HT-29 (cell line): Measurements from ENCODE around the gene IREB2. TPM values are rescaled to one million over a fixed set of nuclear protein-coding genes. Genes with fewer than 3 reads are reported as not detected.
A peak's percentile ranks its signal among the peaks of the same experiment; 100 is the strongest.
"Not testable (repeated sequence)": the region's sequence is repeated elsewhere in the genome, so short reads cannot be mapped to it uniquely, and the experiment has no call there.

Experiments
- DNase-seq: peaks from one replicate; pipeline ENCODE4 v3.0.0-alpha.2; 2015; ENCODE audit warnings: low spot score
- total RNA-seq: library from RNA; depleted of rRNA; stranded (reverse); fragments of >200 nt; shearing (Covaris generic); gene quantifications from 2 replicates; pipeline ENCODE4 v1.2.3, GENCODE V29; 2014; rRNA removed

The IREB2 gene
- 12.2 and 13.0 TPM in 2 replicates for total RNA-seq

DNA sequence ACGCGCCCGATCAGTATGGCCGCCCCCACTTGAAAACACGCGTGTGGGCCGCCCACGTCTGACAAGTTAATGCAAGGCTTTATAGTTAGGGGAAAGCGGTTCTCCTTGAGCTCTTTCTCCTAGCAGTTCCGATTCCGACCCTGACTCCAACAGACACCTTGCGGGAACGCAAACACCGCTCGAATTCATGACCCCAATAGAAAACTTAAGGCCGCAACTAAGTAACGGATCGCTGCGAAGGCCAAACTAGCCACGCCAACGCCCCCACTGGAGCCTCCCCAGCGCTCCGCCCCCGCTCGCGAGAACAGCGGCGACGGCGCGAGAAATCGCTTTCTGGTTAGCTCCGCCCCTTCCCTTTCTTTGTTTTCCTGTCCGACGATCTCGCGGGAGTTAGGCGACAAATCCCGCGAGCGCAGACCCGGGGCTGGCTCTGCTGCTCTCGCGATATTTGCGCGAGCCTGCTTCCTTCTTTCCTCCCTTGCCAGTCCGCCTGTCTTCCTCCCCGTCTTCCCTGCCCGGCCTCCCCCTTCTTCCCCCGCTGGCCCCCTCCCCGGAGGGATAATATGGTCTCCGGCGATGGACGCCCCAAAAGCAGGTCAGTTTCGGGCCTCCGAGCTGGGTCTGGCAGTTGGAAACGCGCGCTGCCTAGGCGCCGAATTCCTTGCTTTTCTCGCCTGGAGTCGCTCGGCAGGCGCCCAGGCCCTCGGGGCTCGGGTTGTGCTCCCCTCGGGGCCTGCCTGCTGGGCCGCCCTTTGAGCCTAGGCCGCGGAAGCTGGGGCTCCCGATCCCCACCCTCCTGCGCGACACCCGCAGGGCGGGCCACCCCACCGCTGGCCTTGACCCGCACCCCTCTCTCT, at the start of gene IREB2:
IREB2 (plus strand) TSS at position 455 of the 857 bp plus-strand sequence; CDS start at position 577, 122 bp downstream.
- DNase-seq, result peak; percentile 99

DNA sequence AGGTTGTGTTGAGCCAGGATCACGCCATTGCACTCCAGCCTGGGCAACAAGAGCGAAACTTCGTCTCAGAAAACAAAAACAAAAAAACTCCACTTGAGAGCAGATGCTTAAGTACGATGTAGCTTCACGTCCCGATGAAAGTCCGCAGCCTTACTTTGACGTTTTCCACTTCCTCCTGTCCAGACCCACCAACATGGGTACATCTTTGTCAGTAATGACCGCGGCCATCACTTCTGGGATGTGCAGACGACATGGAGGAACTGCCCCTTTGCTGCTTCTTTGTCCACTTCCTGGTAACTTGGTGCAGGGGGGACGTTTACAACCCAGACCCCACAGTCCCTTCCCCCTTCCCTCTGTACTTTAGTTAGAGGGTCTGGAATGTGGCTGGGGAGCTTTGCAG, 49.2 kb upstream of the IREB2 start:
- no peak for DNase-seq

- DNase-seq, result no peak
Measured at GRCh38 chr15:78389322-78389721, 48.7 kb upstream of the IREB2 start.

GRCh38 chr15:78389738-78390137, 48.3 kb upstream of the IREB2 start:
- no peak for DNase-seq

DNA sequence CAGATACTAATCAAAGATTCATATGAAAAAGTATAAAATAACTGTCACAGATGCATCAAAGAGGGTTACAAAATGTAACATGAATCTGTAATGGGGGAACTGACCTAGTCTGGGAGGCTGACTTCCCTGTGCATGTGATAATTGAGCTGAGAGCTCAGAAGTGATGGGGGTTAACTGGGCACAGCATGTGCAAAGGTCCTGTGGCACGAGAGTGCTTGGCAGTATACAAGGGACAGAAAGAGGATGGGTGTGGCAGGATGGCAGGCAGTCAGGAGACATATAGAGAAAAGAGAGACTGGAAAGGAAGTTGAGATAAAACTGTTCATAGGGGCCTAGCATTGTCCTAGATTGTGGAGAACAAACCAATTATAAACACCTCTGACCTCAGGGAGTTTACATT, 47.8 kb upstream of the IREB2 start:
- no peak for DNase-seq

DNA sequence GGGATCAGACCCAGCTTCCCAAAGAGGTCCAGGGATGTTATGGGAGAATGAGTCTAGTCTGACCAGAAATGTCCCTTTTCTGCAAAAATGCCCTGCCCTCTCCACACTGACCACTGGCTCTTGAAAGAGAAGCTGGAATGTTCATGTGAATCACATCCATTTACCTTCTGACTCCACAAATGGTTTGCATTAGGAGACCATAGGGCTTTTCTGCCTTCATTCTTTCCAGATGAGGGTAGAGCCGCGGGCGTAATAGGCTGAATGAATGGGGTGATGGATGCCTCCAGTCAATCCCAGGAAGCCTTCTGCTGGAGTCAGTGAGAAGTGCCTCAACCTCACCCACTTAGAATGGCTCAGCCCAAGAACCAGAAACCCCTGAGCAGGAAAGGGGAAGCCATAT, 47.2 kb upstream of the IREB2 start:
- no peak for DNase-seq

DNA sequence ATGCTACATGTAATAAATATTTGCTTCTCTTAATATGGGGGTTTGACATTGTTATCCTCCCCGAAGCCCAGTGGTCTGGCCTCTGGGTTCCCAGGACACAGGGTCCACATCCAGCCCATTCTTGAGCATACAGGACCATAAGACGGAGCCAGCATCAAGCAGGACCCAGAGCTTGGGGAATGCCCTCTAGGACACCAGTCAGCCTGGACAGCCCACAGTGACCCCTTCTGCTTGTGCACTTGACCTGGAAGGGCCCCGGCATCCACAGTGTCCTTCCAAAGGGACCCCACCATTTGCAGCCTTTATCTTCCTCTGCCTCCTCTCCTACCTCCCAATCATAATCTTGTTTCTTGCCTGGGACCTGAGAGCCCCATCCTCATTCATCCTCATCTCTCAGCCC, 46.2 kb upstream of the IREB2 start:
- DNase-seq, result no peak

- no peak for DNase-seq
Measured at GRCh38 chr15:78392430-78392829, 45.6 kb upstream of the IREB2 start.

GRCh38 chr15:78393137-78393536, 44.9 kb upstream of the IREB2 start:
- DNase-seq, result no peak

DNA sequence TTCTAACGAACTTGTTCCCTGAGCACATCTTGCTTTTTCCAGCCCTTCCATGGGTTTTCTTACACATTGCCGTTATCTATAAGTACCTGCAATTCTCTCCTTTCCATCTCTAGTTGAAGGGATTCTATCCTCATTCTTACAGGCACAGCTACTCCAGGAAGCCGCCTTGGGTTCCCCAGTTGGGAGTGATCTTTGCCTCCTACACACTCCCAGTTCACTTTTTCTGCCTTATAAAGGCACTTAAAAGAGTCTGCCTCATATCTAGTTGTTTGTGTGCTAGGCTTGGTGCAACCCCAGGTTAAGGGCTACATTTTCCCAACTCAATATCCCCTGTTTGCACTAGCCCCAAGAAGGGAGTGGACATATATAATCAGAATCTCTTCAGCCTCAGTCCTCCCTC, 44.0 kb upstream of the IREB2 start:
- DNase-seq, result no peak

GRCh38 chr15:78394981-78395616, 42.9 kb upstream of the IREB2 start:
- DNase-seq, result no peak

DNA sequence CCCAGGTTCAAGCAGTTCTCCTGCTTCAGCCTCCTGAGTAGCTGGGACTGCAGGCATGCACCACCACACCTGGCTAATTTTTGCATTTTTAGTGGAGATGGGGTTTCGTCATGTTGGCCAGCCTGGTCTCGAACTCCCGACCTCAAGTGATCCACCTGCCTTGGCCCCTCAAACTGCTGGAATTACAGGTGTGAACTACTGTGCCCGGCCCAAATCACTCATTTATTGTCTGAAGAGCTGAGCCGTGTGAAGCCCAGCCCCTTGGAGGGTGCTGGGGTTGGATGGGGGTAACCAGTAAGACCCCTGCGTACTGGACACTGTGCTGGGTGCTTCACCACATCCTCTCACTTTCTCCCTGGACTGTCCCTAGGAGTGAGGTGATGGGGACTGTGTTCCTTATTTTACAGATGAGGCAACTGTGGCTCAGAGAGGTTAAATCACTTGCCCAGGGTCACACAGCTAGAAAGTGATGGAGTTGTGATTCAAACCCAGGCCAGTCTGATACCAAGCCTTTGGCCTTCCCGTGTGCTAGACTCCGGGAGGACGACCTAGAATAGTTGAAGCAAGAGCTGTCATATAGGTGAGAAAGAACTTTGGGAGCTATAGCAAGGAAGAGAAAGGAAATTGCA, 41.7 kb upstream of the IREB2 start:
- DNase-seq, result no peak

DNA sequence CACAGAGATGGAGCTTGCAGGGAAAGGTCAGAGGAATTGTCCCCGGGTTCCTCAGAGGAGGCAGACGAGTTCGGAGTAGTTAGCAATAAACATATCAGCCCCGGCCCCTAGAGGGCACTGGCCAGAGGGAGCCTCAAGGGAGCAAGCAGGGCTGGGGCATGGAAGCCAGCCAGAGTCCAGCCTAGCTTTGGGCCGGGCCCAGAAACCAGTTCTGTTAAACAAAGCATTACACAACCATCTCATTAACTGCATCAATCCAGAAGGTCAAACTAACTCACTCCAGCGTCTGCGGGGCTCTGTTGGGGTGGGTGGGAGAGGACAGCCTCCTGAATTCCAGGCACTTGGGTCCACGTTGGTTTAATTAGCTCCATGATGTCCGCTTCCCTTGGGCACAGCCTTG, 41.0 kb upstream of the IREB2 start:
- DNase-seq, result peak; percentile 44

DNA sequence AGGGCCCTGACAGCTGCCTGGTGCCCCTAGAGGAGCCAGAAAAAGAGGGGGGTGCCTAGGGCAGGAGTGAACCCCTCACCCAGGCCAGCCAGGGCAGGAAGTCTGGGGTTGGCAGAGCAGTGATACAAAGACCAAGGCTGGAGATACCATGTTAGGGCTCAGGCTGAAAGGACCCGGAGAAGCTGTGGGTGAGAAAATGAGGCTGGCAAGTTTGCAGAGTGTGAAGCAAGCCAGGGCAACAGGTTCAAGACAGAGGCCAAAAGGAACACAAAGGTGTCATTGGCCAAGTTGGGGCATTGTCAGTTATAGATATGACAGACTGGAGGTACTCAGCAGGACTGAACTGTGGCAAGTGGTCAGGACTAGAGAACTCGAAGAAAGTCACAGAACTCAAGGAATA, 40.6 kb upstream of the IREB2 start:
- no peak for DNase-seq

DNA sequence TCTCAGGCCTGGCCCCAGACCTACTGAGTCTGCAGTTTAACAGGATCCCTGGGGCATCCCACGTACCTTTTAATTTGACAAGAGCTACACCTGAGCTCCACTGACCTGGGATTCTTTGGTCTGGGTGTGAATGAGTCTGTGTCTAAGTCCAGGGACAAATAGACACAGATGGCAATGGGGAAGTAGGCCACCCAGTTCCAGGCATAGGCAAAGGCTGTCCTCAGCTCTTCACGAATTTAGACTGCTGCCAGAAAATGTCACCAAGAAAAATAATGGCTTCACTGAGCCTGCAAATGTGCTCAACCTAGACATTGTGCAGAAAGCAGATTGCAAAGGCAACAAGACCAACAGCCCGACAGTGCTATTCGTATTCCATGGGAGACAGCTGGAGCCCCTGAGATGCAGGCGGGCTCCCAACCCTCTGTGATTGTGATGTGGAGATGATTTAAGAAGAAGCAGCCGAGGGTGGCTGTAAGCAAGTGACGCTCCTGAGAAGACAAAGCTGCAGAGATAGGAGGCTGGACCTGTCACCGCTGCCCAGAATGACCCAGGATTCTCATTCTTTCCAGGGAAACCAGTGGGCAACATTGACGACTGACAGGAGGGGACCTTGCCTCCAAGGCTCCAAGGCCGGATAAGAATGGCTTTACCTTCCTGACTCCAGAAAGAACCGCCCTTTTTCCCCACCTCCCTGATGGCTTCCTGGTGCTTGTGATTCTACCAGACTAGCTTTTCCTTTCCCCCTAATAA, 39.8 kb upstream of the IREB2 start:
- DNase-seq, result no peak

DNA sequence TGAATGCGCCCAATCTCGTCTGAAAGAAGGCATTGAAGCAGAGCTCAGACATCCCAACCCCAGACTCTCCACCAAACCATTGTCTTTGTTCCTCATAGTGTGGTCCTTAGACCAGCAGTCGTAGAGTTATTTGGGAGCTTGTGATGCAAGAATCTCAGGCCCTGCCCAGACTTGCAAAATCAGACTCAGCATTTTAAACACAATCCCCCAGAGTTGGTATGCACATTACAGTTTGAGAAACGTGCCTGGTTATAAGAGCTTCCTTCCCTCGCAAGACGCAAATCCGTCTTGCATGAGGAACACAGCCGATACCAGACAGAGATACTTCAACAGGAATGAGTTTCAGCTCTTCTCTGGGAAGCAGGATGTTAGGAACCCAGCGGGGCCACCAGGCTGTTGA, 38.9 kb upstream of the IREB2 start:
- no peak for DNase-seq

DNA sequence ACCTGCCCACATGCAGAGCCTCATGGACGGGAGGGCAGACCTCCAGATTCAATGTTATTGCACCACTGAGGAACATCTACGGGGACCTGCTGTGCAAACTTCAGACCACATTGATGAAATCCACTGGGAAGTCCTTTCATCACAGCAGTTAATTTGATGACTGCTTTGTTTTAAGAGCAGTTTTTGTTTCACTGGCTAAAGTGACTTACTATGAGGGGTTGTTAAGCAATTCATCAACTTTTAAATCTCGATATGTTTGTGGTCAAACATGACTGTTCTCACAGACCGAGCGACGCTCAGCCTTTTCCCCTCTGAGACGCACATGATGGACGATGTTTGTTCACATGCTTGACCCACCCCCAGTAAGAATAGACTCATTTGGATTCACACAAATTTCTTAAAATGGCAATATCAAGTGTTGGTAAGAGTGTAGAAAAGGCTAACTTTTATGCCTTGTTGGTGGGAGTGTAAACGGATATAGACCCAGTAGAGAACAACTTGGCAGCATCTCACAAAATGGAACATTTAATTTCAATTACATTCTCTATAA, 35.9 kb upstream of the IREB2 start:
- no peak for DNase-seq

GRCh38 chr15:78404125-78404524, 33.9 kb upstream of the IREB2 start:
- DNase-seq, result no peak

- not testable (repeated sequence) for DNase-seq
Measured at GRCh38 chr15:78404796-78405195, 33.2 kb upstream of the IREB2 start.

GRCh38 chr15:78405336-78405924, 32.6 kb upstream of the IREB2 start:
- no peak for DNase-seq

GRCh38 chr15:78406016-78406585, 31.9 kb upstream of the IREB2 start:
- no peak for DNase-seq
